Measurements from ENCODE around the gene RAB21.

Gene RAB21

DNA sequence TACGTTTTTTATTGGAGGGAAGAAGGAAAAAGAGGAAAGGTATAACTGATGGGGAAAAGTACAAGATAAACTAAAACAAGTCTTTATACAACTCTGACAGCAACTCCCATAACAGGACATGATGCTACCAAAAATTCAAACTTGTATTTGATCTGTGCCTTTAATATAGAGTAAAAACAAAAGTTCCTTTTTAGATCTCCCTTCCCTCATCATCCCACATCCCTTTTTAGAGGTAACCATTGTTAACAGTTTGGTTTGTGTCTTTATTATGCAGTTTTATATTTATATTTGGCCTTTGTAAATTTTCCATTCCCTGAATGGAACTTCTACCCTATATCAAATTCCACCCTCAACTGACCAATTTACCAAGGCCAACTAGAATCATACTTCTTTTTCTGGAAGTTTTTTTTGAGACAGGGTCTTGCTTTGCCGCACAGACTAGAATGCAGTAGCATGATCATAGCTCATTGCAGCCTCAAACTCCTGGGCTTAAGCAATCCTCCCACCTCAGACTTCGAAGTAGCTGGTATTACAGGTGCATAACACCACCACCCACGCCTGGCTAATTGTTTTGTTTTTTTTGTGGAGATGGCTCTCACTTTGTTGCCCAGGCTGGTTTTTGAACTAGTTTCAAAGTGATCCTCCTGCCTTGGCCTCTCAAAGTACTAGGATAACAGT lies 36.9 kb downstream of the RAB21 start:
- Histone ChIP-seq H3K4me3 (ENCODE audit: low read length) (no peak overlapping the region), H3K9me2 (replicated peaks; ENCODE audit: control insufficient read depth, low read length) (no peaks in the 10 kb centered on the region), H3K4me1 (ENCODE audit: control insufficient read depth, low read length) (no peaks in the 10 kb centered on the region), H3F3A (ENCODE audit: control insufficient read depth, insufficient read depth) (no peaks in the 10 kb centered on the region; the same call in 1 of the 2 replicates), H3K4me2 (ENCODE audit: low read length) (no peak overlapping the region), H3K27me3 (ENCODE audit: control insufficient read depth, low read length) (no peaks in the 10 kb centered on the region), H4K20me1 (ENCODE audit: control insufficient read depth, insufficient read depth, low read depth, low read length) (no peaks in the 10 kb centered on the region), H3K36me3 (ENCODE audit: control insufficient read depth, low read length) (peaks cover 16% of the 10 kb centered on the region), H3K9me3 (ENCODE audit: control insufficient read depth, insufficient read depth, low read length) (no peaks in the 10 kb centered on the region), H3K27ac (ENCODE audit: low read depth, low read length) (no peak overlapping the region), H3K79me2 (ENCODE audit: control insufficient read depth, low read length) (no peaks in the 10 kb centered on the region)
- no peak for TF ChIP-seq EZH2phosphoT487 (IDR thresholded peaks at IDR 0.05; ENCODE audit: borderline replicate concordance, low read length)
- TF ChIP-seq, protein P1, sequence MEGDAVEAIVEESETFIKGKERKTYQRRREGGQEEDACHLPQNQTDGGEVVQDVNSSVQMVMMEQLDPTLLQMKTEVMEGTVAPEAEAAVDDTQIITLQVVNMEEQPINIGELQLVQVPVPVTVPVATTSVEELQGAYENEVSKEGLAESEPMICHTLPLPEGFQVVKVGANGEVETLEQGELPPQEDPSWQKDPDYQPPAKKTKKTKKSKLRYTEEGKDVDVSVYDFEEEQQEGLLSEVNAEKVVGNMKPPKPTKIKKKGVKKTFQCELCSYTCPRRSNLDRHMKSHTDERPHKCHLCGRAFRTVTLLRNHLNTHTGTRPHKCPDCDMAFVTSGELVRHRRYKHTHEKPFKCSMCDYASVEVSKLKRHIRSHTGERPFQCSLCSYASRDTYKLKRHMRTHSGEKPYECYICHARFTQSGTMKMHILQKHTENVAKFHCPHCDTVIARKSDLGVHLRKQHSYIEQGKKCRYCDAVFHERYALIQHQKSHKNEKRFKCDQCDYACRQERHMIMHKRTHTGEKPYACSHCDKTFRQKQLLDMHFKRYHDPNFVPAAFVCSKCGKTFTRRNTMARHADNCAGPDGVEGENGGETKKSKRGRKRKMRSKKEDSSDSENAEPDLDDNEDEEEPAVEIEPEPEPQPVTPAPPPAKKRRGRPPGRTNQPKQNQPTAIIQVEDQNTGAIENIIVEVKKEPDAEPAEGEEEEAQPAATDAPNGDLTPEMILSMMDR (IDR thresholded peaks at IDR 0.05; ENCODE audit: low read depth, low read length, poor library complexity, severe bottlenecking) = no peak

- peaks cover 8% of the 10 kb centered on the region; the same call in 1 of the 2 replicates for H3K36me3 ChIP-seq (ENCODE audit: control insufficient read depth, low read length)
- no peaks in the 10 kb centered on the region for H3K79me2 ChIP-seq (ENCODE audit: control insufficient read depth, low read length)
- H3K4me3 ChIP-seq (ENCODE audit: low read length) = no peak overlapping the region
- H3K4me2 ChIP-seq (ENCODE audit: low read length) = no peak overlapping the region
- H3K27ac ChIP-seq (ENCODE audit: low read depth, low read length) = no peak overlapping the region
- no peaks in the 10 kb centered on the region for H3K4me1 ChIP-seq (ENCODE audit: control insufficient read depth, low read length)
- no peaks in the 10 kb centered on the region for H4K20me1 ChIP-seq (ENCODE audit: control insufficient read depth, insufficient read depth, low read depth, low read length)
- no peaks in the 10 kb centered on the region for H3K9me3 ChIP-seq (ENCODE audit: control insufficient read depth, insufficient read depth, low read length)
- TF ChIP-seq, protein P1 (IDR thresholded peaks at IDR 0.05; ENCODE audit: low read depth, low read length, poor library complexity, severe bottlenecking) = no peak
- no peak for TF ChIP-seq EZH2phosphoT487 (IDR thresholded peaks at IDR 0.05; ENCODE audit: borderline replicate concordance, low read length)
- no peaks in the 10 kb centered on the region for H3K27me3 ChIP-seq (ENCODE audit: control insufficient read depth, low read length)
- no peaks in the 10 kb centered on the region for H3K9me2 ChIP-seq (replicated peaks; ENCODE audit: control insufficient read depth, low read length)
- no peaks in the 10 kb centered on the region; the same call in 1 of the 2 replicates for H3F3A ChIP-seq (ENCODE audit: control insufficient read depth, insufficient read depth)
These were observed 37.9 kb downstream of the RAB21 start for GRCh38 chr12:71792599-71792998.

GRCh38 chr12:71795901-71796300 lies 41.2 kb downstream of the RAB21 start:
- Histone ChIP-seq H3K27me3 (ENCODE audit: control insufficient read depth, low read length) (no peaks in the 10 kb centered on the region), H3K4me1 (ENCODE audit: control insufficient read depth, low read length) (no peaks in the 10 kb centered on the region), H3K9me3 (ENCODE audit: control insufficient read depth, insufficient read depth, low read length) (no peaks in the 10 kb centered on the region), H3K4me3 (ENCODE audit: low read length) (no peak overlapping the region), H4K20me1 (ENCODE audit: control insufficient read depth, insufficient read depth, low read depth, low read length) (no peaks in the 10 kb centered on the region), H3F3A (ENCODE audit: control insufficient read depth, insufficient read depth) (no peaks in the 10 kb centered on the region), H3K4me2 (ENCODE audit: low read length) (no peak overlapping the region), H3K27ac (ENCODE audit: low read depth, low read length) (no peak overlapping the region), H3K36me3 (ENCODE audit: control insufficient read depth, low read length) (no peaks in the 10 kb centered on the region), H3K9me2 (replicated peaks; ENCODE audit: control insufficient read depth, low read length) (no peaks in the 10 kb centered on the region), H3K79me2 (ENCODE audit: control insufficient read depth, low read length) (no peaks in the 10 kb centered on the region)
- no peak for TF ChIP-seq EZH2phosphoT487 (IDR thresholded peaks at IDR 0.05; ENCODE audit: borderline replicate concordance, low read length)
- TF ChIP-seq, protein P1 (IDR thresholded peaks at IDR 0.05; ENCODE audit: low read depth, low read length, poor library complexity, severe bottlenecking) = no peak

Data from DOHH2 (cell line).